Tibial artery (tissue), 4 donors: ENCODE data around the gene NFIB.

Source experiments
- DNase-seq, 2 donors: peaks; one replicate each; pipeline ENCODE4 v3.0.0-alpha.2; 2019
- H3K27ac ChIP-seq, 2 donors: fragments of 200-600 bp; sonication (generic) in 1 of 2; 1 replicate in 1 of 2; 2 replicates in 1 of 2; pipeline ENCODE4 v1.5.1; 2018 to 2019; ENCODE audit warnings: mild to moderate bottlenecking in 1 of 2
- H3K27me3 ChIP-seq, 2 donors: fragments of 200-600 bp; sonication (generic) in 1 of 2; one replicate each; pipeline versions ENCODE4 v1.5.1 to v1.6.0; 2016 to 2019
- H3K36me3 ChIP-seq, 3 donors: fragments of 200-600 bp; sonication (generic) in 2 of 3; one replicate each; pipeline ENCODE4 v1.5.1; 2016 to 2019; ENCODE audit warnings: mild to moderate bottlenecking in 2 of 3
- H3K4me1 ChIP-seq, 4 donors: fragments of 200-600 bp; sonication (generic) in 2 of 4; 1 replicate in 3 of 4; 2 replicates in 1 of 4; pipeline ENCODE4 v1.5.1; 2016 to 2019
- H3K4me3 ChIP-seq, 2 donors: fragments of 200-600 bp; sonication (generic) in 1 of 2; 1 replicate in 1 of 2; 2 replicates in 1 of 2; pipeline ENCODE4 v1.5.1; 2018 to 2019; ENCODE audit warnings: mild to moderate bottlenecking in 2 of 2
- H3K9me3 ChIP-seq, 3 donors: fragments of 200-600 bp; sonication (generic) in 1 of 3; one replicate each; pipeline ENCODE4 v1.5.1; 2016 to 2019
- CTCF ChIP-seq, 2 experiments: fragments of 200-600 bp in 1 of 2; fragments of 450-650 bp in 1 of 2; IDR thresholded peaks; one replicate each; pipeline ENCODE4 v1.5.1; 2017 to 2019; ENCODE audit warnings: antibody characterized with exemption in 2 of 2, mild to moderate bottlenecking in 1 of 2, moderate library complexity in 1 of 2
- intact Hi-C: fragments of 100-400 bp; cut with DNase I; formaldehyde crosslinking; loops from one replicate; pipeline ENCODE4 v1.15.0; 2023; ENCODE audit warnings: low total_unique reads

The NFIB gene

DNA sequence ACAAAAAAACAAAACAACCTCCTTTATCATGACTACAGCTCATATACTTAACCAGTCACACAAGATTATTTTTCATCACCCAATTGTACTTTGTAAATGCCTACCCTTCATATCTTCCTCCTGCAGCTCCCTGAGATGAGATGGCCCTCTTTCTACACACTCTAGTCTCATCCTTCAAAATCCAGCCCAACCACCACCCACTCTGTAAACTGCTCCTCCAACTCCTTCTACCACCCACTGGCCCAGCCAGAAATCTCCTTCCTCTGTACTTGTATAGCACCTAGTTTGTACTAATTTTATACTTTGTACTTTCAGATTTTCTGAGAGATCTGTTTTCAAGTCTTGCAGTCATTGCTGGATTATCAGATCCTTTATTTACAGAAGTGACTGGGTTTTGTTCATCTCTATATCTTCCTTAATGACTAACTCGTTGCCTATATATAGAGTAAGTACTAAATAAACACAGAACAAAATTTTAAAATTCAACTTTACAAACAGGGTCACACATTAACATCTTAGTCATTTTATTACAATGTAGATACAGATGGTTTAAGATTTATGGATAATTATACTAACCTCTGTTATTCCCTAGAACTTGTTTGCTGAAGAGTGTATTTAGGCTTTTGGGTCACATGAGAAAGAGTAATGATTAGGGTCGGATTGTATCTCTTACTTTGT, 155.7 kb downstream of the NFIB start:
- Histone ChIP-seq H3K27me3 (no peaks in the 10 kb centered on the region), H3K4me3 (no peak overlapping the region), H3K36me3 (no peaks in the 10 kb centered on the region), H3K4me1 (peaks cover 0 to 46% (median 18%) of the 10 kb centered on the region in 4 donors), H3K9me3 (no peaks in the 10 kb centered on the region), H3K27ac (no peak overlapping the region)
- DNase-seq = no peak
- intact Hi-C loops = no loop called here
- TF ChIP-seq CTCF (IDR thresholded peaks at IDR 0.05) = no peak

GRCh38 chr9:14157191-14157590, 156.8 kb downstream of the NFIB start:
- no peak for TF ChIP-seq CTCF (IDR thresholded peaks at IDR 0.05)
- H3K9me3 ChIP-seq = no peaks in the 10 kb centered on the region
- H3K36me3 ChIP-seq = no peaks in the 10 kb centered on the region
- no peak for DNase-seq
- no peak overlapping the region for H3K27ac ChIP-seq
- no peaks in the 10 kb centered on the region for H3K27me3 ChIP-seq
- H3K4me1 ChIP-seq = peaks cover 0 to 57% (median 18%) of the 10 kb centered on the region in 4 donors
- H3K4me3 ChIP-seq = no peak overlapping the region
- intact Hi-C loops = no loop called here

GRCh38 chr9:14156046-14156445, 157.9 kb downstream of the NFIB start:
- Histone ChIP-seq H3K36me3 (no peaks in the 10 kb centered on the region), H3K27me3 (no peaks in the 10 kb centered on the region), H3K9me3 (no peaks in the 10 kb centered on the region), H3K4me3 (no peak overlapping the region), H3K4me1 (peaks cover 0 to 63% (median 21%) of the 10 kb centered on the region in 4 donors), H3K27ac (no peak overlapping the region)
- no peak for DNase-seq
- intact Hi-C loops = no loop called here
- no peak for TF ChIP-seq CTCF (IDR thresholded peaks at IDR 0.05)

DNA sequence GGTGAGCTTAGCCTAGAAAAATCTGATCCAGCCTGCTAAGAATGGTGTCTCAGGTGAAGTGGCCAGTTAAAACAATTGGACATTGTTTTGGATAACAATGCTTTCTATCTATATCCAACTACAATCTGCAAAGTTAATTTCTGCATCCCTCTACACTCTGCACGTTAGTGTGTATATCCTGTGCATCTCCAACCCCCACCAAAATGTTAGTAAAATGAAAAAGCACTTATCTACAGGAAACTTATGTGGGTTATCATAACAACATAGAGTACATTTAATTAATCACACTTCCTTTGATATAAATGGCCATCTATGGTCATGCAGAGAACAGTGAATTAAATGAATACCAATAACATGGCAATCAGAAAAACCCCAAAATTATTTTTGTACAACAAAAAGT, 158.7 kb downstream of the NFIB start:
- no peak for TF ChIP-seq CTCF (IDR thresholded peaks at IDR 0.05)
- no peaks in the 10 kb centered on the region for H3K27me3 ChIP-seq
- H3K27ac ChIP-seq = no peak overlapping the region
- H3K36me3 ChIP-seq = no peaks in the 10 kb centered on the region
- H3K4me1 ChIP-seq = peaks cover 0 to 57% (median 21%) of the 10 kb centered on the region in 4 donors
- no peak for DNase-seq
- H3K4me3 ChIP-seq = no peak overlapping the region
- H3K9me3 ChIP-seq = no peaks in the 10 kb centered on the region
- intact Hi-C loops = no loop called here

DNA sequence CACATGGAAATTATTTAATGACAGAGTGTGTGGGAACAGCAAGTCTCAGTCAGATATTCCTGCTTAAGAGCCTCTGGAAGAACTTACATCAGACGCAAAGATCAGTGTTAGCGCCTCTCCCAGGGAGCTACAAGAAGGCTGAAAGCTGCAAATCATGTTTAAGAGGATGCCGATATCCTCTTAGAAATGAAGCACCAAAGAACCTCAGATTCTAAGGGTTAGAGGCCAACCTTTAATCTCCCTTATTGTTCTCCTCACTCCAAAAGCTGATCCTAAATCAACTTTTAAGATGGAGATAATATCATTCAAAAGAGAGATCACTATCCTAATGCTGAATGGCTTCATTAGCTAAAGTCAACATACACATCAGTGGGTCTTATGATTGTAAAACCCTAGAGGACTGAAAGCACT, 160.6 kb downstream of the NFIB start:
- no peak for DNase-seq
- H3K36me3 ChIP-seq = no peaks in the 10 kb centered on the region

More for the DNA sequence above, 160.6 kb downstream of the NFIB start:
- intact Hi-C loops = no loop called here
- no peak overlapping the region for H3K4me3 ChIP-seq
- no peaks in the 10 kb centered on the region for H3K9me3 ChIP-seq
- no peaks in the 10 kb centered on the region for H3K27me3 ChIP-seq
- peaks cover 0 to 41% (median 16%) of the 10 kb centered on the region in 4 donors for H3K4me1 ChIP-seq
- no peak overlapping the region for H3K27ac ChIP-seq
- no peak for TF ChIP-seq CTCF (IDR thresholded peaks at IDR 0.05)
